Esophagus (tissue), 2 donors: ENCODE measurements around the gene PAX7. TPM values are rescaled to one million over a fixed set of nuclear protein-coding genes. Genes with fewer than 3 reads are reported as not detected.

Experiments
- H3K27ac ChIP-seq, 2 donors: one replicate each; pipeline ENCODE4 v1.5.1; 2013; ENCODE audit warnings: low read depth in 2 of 2, mild to moderate bottlenecking in 2 of 2, inconsistent platforms in 1 of 2, low read length in 1 of 2, moderate library complexity in 1 of 2
- H3K27me3 ChIP-seq, 2 donors: one replicate each; pipeline ENCODE4 v1.6.1; 2013; ENCODE audit warnings: low read length in 2 of 2, control low read depth in 1 of 2, mild to moderate bottlenecking in 1 of 2; ENCODE audit not compliant: insufficient read depth in 2 of 2, control insufficient read depth in 1 of 2
- H3K36me3 ChIP-seq, 2 donors: one replicate each; pipeline ENCODE4 v1.6.1; 2013; ENCODE audit warnings: low read length in 1 of 2; ENCODE audit not compliant: control insufficient read depth in 2 of 2, insufficient read depth in 2 of 2
- H3K4me1 ChIP-seq, 2 donors: one replicate each; pipeline ENCODE4 v1.6.1; 2013; ENCODE audit warnings: low read length in 1 of 2; ENCODE audit not compliant: control insufficient read depth in 2 of 2, insufficient read depth in 2 of 2
- H3K4me3 ChIP-seq, 2 donors: one replicate each; pipeline ENCODE4 v1.5.1; 2013; ENCODE audit warnings: low read length in 2 of 2, mild to moderate bottlenecking in 2 of 2, low read depth in 1 of 2, moderate library complexity in 1 of 2
- H3K9me3 ChIP-seq, 2 donors: one replicate each; pipeline ENCODE4 v1.6.1; 2013; ENCODE audit warnings: mild to moderate bottlenecking in 2 of 2, low read depth in 1 of 2, low read length in 1 of 2, moderate library complexity in 1 of 2; ENCODE audit not compliant: control insufficient read depth in 2 of 2, insufficient read depth in 1 of 2
- WGBS, 2 donors: extraction: QIAGEN DNeasy Blood & Tissue Kit; methylation state at CpG; one replicate each; pipeline ENCODE4 v1.1.7; 2013; 5-methylcytosine and 5-hydroxymethylcytosine counted together
- polyA plus RNA-seq, 2 donors: library from polyadenylated mRNA; stranded (reverse); fragments of 200-250 nt; gene quantifications; one replicate each; pipeline ENCODE4 v1.2.3, GENCODE V29; 2013
- donor health status: healthy with polysubstance abuse.
- donor health status: Bipolar disorder and iron deficiency.

PAX7 gene
- polyA plus RNA-seq, 2 donors = not detected

- WGBS, 2 donors = 5 to 6% methylated on average over 29 to 43 of the region's 43 CpGs
- H3K27me3 ChIP-seq = peaks cover 16 to 52% of the 10 kb centered on the region in 2 donors
- peaks cover 0 to 2% of the 10 kb centered on the region in 2 donors for H3K9me3 ChIP-seq
- H3K36me3 ChIP-seq = no peaks in the 10 kb centered on the region
- H3K4me3 ChIP-seq = no peak overlapping the region
- H3K4me1 ChIP-seq = peaks cover 3 to 5% of the 10 kb centered on the region in 2 donors
- no peak overlapping the region for H3K27ac ChIP-seq
These were observed 9.8 kb downstream of the PAX7 start for GRCh38 chr1:18640228-18641004.

DNA sequence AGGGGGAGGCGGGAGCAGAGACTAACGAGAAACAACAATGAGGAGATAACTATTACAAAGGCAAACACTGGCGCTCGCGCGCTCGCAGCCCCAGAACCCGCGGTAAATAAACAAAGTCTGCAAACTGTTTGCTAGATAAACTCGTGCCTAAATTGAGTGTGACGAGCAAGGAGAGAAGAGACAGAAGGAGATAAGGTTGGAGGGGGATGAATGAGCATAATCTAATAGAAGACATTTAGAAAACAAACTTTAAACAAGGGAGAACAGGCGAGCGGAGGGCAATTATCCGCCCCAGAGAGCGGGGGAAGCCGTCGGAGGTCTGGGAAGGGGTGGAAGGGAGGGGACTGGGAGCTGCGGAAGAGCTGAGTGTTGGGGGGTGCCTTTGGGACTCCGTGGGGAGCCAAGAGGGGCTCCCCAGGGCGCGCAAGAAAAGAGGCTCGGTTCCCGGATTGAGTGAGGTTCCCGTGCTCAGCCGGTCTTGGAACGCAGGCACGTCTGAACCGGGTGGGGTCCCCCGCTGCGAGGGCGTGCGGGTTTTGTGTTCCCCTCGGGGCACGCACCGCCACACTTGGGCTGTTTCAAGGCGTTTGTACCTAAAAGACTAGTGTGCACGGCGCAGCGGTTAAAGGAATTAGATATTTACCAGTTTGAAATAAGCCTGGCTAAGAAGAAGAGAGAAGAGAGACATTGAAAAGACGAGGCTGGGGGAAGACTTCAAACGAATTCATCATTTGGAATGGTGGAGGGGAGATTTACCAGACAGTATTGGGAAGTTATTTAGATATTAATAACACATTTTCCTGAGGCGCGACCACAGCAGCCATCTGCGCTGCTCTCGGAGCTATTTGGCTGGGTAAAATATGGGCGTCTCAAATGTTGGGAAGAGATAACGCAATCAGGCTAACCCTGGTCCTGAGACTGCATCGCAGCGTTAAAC lies 10.6 kb downstream of the PAX7 start:
- 5 to 7% methylated on average over 49 of the region's 49 CpGs for WGBS, 2 donors
- peaks cover 0 to 2% of the 10 kb centered on the region in 2 donors for H3K9me3 ChIP-seq
- H3K27me3 ChIP-seq = peaks cover 16 to 56% of the 10 kb centered on the region in 2 donors
- peaks cover 3 to 5% of the 10 kb centered on the region in 2 donors for H3K4me1 ChIP-seq
- no peak overlapping the region for H3K27ac ChIP-seq
- no peaks in the 10 kb centered on the region for H3K36me3 ChIP-seq
- H3K4me3 ChIP-seq = no peak overlapping the region

DNA sequence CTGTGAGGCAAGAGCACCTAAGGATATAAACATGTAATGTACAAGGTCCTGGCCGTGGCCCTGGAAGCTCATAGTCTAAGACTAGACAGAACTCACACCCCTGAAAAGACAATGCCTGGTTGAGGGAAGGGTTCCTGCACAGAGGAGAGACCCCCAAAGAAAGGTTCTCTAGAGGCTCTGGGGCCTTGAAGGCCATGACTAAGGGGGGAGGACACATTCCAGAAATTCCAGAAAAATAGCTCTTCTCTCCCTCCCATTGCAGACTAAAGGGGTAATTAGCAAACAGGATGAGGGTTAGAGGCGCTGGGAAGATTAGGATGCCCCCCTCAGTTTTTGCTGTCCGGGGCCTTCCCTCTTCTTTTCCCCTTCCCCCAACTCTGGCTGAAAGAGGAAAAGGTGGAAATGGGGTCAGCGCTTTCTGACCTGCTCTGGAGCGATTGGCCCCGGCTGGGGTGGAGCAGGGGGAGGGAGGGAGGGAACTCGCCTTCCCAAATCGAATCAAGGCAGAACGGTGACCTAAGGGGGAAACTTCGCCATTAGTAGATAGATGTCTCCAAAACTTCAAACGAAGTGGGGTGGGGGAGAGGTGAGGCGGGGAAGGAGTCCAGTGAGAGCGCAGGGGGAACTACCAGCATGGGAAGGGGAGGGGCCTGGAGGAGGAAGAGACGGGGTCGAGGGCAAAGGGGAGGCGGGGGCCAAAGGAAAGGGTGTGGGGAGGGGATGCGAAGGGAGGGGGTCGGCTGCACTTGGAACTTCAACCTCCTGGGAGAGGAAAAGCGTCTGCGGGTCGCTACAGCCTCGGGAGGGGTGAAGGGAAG lies 11.8 kb downstream of the PAX7 start:
- Histone ChIP-seq H3K36me3 (no peaks in the 10 kb centered on the region), H3K4me1 (peaks cover 3 to 13% of the 10 kb centered on the region in 2 donors), H3K4me3 (no peak overlapping the region), H3K27me3 (peaks cover 16 to 54% of the 10 kb centered on the region in 2 donors), H3K9me3 (peaks cover 0 to 2% of the 10 kb centered on the region in 2 donors), H3K27ac (no peak overlapping the region)
- WGBS, 2 donors = 7 to 13% methylated on average over 22 of the region's 22 CpGs

DNA sequence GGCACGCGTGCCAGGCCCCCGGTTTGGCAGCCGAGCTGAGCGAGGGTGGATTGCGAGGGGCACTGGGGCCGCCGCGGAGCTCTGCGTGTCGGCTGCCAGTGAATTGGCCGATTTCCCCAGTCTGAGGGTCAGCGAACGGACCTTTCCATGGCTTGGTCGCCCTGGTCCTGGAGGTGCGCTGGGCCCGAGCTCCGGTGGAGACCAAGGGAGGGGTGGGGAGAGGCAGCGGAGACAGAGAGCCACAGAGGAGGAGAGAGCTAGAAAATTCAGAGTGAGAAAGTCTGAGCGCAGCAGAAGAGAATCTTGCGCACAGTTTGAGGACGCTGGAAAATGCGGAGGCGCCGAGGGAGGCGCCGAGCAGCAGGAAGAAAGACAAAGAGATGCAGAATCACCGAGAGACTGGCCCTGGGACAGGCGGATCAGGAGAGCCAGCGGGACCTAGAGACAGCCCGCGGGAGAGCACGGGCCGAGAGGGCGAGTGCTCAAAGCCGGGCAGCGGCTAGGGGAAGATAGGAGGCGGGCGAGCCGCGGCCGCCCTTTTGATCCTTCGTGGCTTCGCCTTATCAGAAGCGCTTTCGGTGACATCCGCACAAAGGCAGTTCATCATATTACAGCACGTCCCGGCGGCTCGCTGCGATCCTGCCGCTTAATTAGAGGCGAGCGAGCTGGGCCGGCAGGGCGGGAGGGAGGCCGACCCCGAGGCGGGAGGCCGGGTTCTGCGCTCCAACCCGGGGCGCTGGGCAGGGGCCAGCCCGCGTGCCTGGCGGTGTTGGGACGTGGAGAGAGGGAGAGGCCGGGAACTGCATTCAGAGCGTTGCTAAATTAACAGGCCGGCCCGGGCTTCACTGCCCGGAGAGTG lies 12.7 kb downstream of the PAX7 start:
- H3K27ac ChIP-seq = no peak overlapping the region
- no peaks in the 10 kb centered on the region for H3K36me3 ChIP-seq
- H3K4me3 ChIP-seq = no peak overlapping the region
- H3K27me3 ChIP-seq = peaks cover 17 to 50% of the 10 kb centered on the region in 2 donors
- H3K4me1 ChIP-seq = peaks cover 3 to 13% of the 10 kb centered on the region in 2 donors
- WGBS, 2 donors = 1 to 2% methylated on average over 64 to 73 of the region's 73 CpGs
- peaks cover 0 to 2% of the 10 kb centered on the region in 2 donors for H3K9me3 ChIP-seq

GRCh38 chr1:18644013-18644399 lies 13.4 kb downstream of the PAX7 start:
- no peak overlapping the region for H3K27ac ChIP-seq
- H3K4me3 ChIP-seq = no peak overlapping the region

GRCh38 chr1:18644446-18644845 lies 13.8 kb downstream of the PAX7 start:
- no peak overlapping the region for H3K27ac ChIP-seq
- H3K4me3 ChIP-seq = no peak overlapping the region
- no peaks in the 10 kb centered on the region for H3K36me3 ChIP-seq
- 18 to 33% methylated on average over 5 of the region's 5 CpGs for WGBS, 2 donors
- H3K4me1 ChIP-seq = peaks cover 3 to 13% of the 10 kb centered on the region in 2 donors
- H3K27me3 ChIP-seq = peaks cover 13 to 53% of the 10 kb centered on the region in 2 donors
- peaks cover 0 to 2% of the 10 kb centered on the region in 2 donors for H3K9me3 ChIP-seq

More at GRCh38 chr1:18644013-18644399, 13.4 kb downstream of the PAX7 start:
- 9 to 11% methylated on average over 17 to 22 of the region's 22 CpGs for WGBS, 2 donors
- Histone ChIP-seq H3K36me3 (no peaks in the 10 kb centered on the region), H3K9me3 (peaks cover 0 to 2% of the 10 kb centered on the region in 2 donors), H3K27me3 (peaks cover 13 to 54% of the 10 kb centered on the region in 2 donors), H3K4me1 (peaks cover 3 to 13% of the 10 kb centered on the region in 2 donors)

DNA sequence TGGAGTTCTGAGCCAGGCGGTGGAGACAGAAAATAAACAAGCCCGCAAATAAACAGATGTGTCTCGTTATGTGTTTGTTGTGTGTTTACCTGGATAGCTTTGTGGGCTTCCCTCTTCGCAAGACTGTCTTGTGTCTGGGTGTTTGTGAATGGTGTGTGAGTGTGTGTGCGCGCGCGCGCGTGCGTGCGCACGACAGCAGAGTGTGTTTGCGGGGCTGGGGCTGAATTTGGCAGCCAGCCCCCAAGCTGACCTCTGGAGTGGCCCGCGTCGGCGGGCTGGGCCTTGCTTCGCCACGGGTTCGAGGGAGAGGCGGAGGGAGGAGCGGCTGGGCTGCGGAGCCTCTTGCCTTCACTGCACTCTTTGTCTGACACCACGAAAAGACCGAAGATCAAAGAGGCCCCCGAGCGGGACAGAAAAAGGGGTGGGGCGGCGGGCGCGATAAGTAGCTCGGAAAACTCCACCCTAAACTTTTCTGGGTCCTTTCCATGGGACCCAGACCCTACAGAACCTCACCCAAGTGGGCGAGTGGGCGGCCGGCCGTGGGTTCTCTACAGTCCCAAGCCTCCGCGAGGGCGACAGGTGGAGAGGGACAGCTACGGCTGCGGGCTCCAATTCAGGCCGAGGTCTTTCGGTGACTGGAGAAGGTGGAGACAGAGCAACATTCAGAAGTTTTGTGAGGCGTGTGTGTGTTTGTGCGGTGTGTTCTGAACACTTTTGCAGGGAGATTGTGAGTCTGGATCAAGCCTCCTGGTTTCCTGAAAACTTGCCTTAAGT lies 14.5 kb downstream of the PAX7 start:
- H3K27ac ChIP-seq = no peak overlapping the region
- 7 to 14% methylated on average over 46 of the region's 46 CpGs for WGBS, 2 donors
- H3K4me1 ChIP-seq = peaks cover 3 to 13% of the 10 kb centered on the region in 2 donors
- H3K9me3 ChIP-seq = peaks cover 0 to 2% of the 10 kb centered on the region in 2 donors
- no peaks in the 10 kb centered on the region for H3K36me3 ChIP-seq
- H3K27me3 ChIP-seq = peaks cover 13 to 50% of the 10 kb centered on the region in 2 donors
- H3K4me3 ChIP-seq = no peak overlapping the region

GRCh38 chr1:18645747-18646090 lies 15.1 kb downstream of the PAX7 start:
- peaks cover 3 to 13% of the 10 kb centered on the region in 2 donors for H3K4me1 ChIP-seq
- peaks cover 15 to 51% of the 10 kb centered on the region in 2 donors for H3K27me3 ChIP-seq
- 19 to 29% methylated on average over 10 of the region's 10 CpGs for WGBS, 2 donors

More at GRCh38 chr1:18645747-18646090, 15.1 kb downstream of the PAX7 start:
- Histone ChIP-seq H3K4me3 (no peak overlapping the region), H3K36me3 (no peaks in the 10 kb centered on the region), H3K27ac (no peak overlapping the region), H3K9me3 (peaks cover 0 to 2% of the 10 kb centered on the region in 2 donors)
